WERI-Rb-1 (cell line): ENCODE data around the gene FAT1.

Source experiments
- DNase-seq: peaks from one replicate; pipeline ENCODE4 v3.0.0-alpha.2; 2020
- H3K27ac ChIP-seq: fragments of 250-450 bp; sonication (Bioruptor Pico); 2 replicates; pipeline ENCODE4 v1.5.1; 2020; ENCODE audit warnings: mild to moderate bottlenecking, moderate library complexity
- H3K27me3 ChIP-seq: fragments of 250-450 bp; sonication (Bioruptor Pico); 2 replicates; pipeline ENCODE4 v1.5.1; 2021; ENCODE audit warnings: mild to moderate bottlenecking, low read depth, moderate library complexity; ENCODE audit not compliant: insufficient read depth, severe bottlenecking
- H3K36me3 ChIP-seq: fragments of 250-450 bp; sonication (Bioruptor Pico); 2 replicates; pipeline ENCODE4 v1.5.1; 2020; ENCODE audit warnings: mild to moderate bottlenecking, moderate library complexity
- H3K4me3 ChIP-seq: 2 replicates; pipeline ENCODE4 v1.5.1; 2011; ENCODE audit warnings: low read depth, mild to moderate bottlenecking, control low read depth, low read length
- H3K9me3 ChIP-seq: fragments of 250-450 bp; sonication (Bioruptor Pico); 2 replicates; pipeline ENCODE4 v1.5.1; 2021; ENCODE audit warnings: mild to moderate bottlenecking, moderate library complexity; ENCODE audit not compliant: severe bottlenecking
- CTCF ChIP-seq: IDR thresholded peaks from 2 replicates; pipeline ENCODE4 v1.5.1; 2011; ENCODE audit warnings: low read depth, mild to moderate bottlenecking, control low read depth, inconsistent platforms, low read length

Gene FAT1

GRCh38 chr4:186737427-186737826 lies 13.8 kb upstream of the FAT1 start:
- no peak for TF ChIP-seq CTCF
- H3K36me3 ChIP-seq, result no peaks in the 10 kb centered on the region
- no peak overlapping the region for H3K4me3 ChIP-seq
- peaks cover 87% of the 10 kb centered on the region for H3K27me3 ChIP-seq
- H3K27ac ChIP-seq, result no peak overlapping the region
- DNase-seq, result no peak
- peaks cover 3% of the 10 kb centered on the region for H3K9me3 ChIP-seq

- Histone ChIP-seq H3K36me3 (no peaks in the 10 kb centered on the region), H3K27ac (no peak overlapping the region), H3K27me3 (peaks cover 87% of the 10 kb centered on the region), H3K9me3 (peaks cover 3% of the 10 kb centered on the region), H3K4me3 (no peak overlapping the region)
- no peak for TF ChIP-seq CTCF
- DNase-seq, result no peak
Measured at GRCh38 chr4:186736466-186736865, 12.8 kb upstream of the FAT1 start.

- Histone ChIP-seq H3K36me3 (no peaks in the 10 kb centered on the region), H3K4me3 (no peak overlapping the region), H3K27me3 (peaks cover 86% of the 10 kb centered on the region), H3K9me3 (no peaks in the 10 kb centered on the region), H3K27ac (no peak overlapping the region)
- TF ChIP-seq CTCF, result no peak
- no peak for DNase-seq
Measured at GRCh38 chr4:186734251-186734650, 10.6 kb upstream of the FAT1 start.

- H3K27ac ChIP-seq, result no peak overlapping the region
- TF ChIP-seq CTCF, result no peak
Measured at GRCh38 chr4:186733778-186734177, 10.1 kb upstream of the FAT1 start.

GRCh38 chr4:186730621-186731020 lies 7.0 kb upstream of the FAT1 start:
- no peak overlapping the region for H3K4me3 ChIP-seq
- no peak for DNase-seq
- H3K36me3 ChIP-seq, result no peaks in the 10 kb centered on the region
- no peak for TF ChIP-seq CTCF
- H3K27me3 ChIP-seq, result peaks cover 93% of the 10 kb centered on the region
- peaks cover 18% of the 10 kb centered on the region for H3K9me3 ChIP-seq
- H3K27ac ChIP-seq, result no peak overlapping the region

More at GRCh38 chr4:186733778-186734177, 10.1 kb upstream of the FAT1 start:
- no peaks in the 10 kb centered on the region for H3K9me3 ChIP-seq
- no peak for DNase-seq
- peaks cover 86% of the 10 kb centered on the region for H3K27me3 ChIP-seq
- no peaks in the 10 kb centered on the region for H3K36me3 ChIP-seq
- no peak overlapping the region for H3K4me3 ChIP-seq

DNA sequence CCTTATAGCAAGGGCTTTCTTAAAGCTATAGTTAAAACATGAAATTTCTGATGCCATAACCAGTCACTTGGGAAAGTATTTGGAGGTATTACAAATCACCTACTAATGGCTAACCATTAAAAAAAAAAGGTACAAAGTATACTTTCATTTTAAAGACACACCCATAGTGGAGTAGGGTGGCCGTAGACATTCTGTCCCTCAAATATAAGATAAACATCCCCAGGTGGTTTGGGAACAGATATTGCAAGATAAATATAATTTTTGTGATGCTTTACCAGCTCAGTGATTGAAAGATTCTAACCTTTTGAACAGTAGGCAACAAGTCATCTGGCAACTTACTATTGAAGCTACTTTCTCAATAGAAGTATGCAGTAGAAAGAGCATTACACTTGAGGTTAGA lies 6.2 kb upstream of the FAT1 start:
- peaks cover 25% of the 10 kb centered on the region for H3K9me3 ChIP-seq
- peaks cover 93% of the 10 kb centered on the region for H3K27me3 ChIP-seq
- no peak for TF ChIP-seq CTCF
- H3K27ac ChIP-seq, result no peak overlapping the region
- H3K4me3 ChIP-seq, result no peak overlapping the region
- no peaks in the 10 kb centered on the region for H3K36me3 ChIP-seq
- DNase-seq, result no peak
